Measurements from ENCODE around the gene CTAG1A. TPM values are rescaled to one million over a fixed set of nuclear protein-coding genes. Genes with fewer than 3 reads are reported as not detected.
A peak's percentile ranks its signal among the peaks of the same experiment; 100 is the strongest.

Gene CTAG1A
- total and polyA plus RNA-seq, 9 of the 15 experiments (the other 6 are each of a cell fraction or from before 2014, with no cell fraction given) = 0.32 TPM; not detected in 8

- TF ChIP-seq ARID4B (CRISPR knock-in tag; IDR thresholded peaks at IDR 0.05) (peak; percentile 48; the same call in 1 of the 2 replicates), NCOA1 (IDR thresholded peaks at IDR 0.05; ENCODE audit: low read depth) (0 out of 2 replicates have a peak, but pooled peaks have one; percentile 62), JUND (IDR thresholded peaks at IDR 0.05; ENCODE audit: borderline replicate concordance, low read depth, low read length) (0 out of 2 replicates have a peak, but pooled peaks have one; percentile 27), JUND (tag; IDR thresholded peaks at IDR 0.05; ENCODE audit: borderline replicate concordance, low read depth, low read length) (no peak), POLR2A (conservative IDR thresholded peaks at IDR 0.05) (peak; percentile 78), GABPB2 (CRISPR knock-in tag; conservative IDR thresholded peaks at IDR 0.05) (no peak), SUPT5H (IDR thresholded peaks at IDR 0.05) (peak; percentile 54), ATF1 (CRISPR knock-in tag; IDR thresholded peaks at IDR 0.05) (no peak), ATF1 (tag; IDR thresholded peaks at IDR 0.05) (peak; percentile 74), SRF (CRISPR knock-in tag; IDR thresholded peaks at IDR 0.05) (peak in 1 of 2 experiments; percentile 53; a peak in 1 of 4 replicates), SMAD4 (CRISPR knock-in tag; conservative IDR thresholded peaks at IDR 0.05) (peak; percentile 76), KAT8 (IDR thresholded peaks at IDR 0.05; ENCODE audit: low read depth) (no peak), SPI1 (IDR thresholded peaks at IDR 0.05; ENCODE audit: borderline replicate concordance, low read depth, low read length) (no peak), ARID1B (IDR thresholded peaks at IDR 0.05) (no peak; the same call in 1 of the 2 replicates), CLOCK (CRISPR knock-in tag; IDR thresholded peaks at IDR 0.05; ENCODE audit: borderline replicate concordance) (no peak), U2AF1 (optimal IDR thresholded peaks at IDR 0.05; ENCODE audit: low read depth, low read length) (no peak), KDM5B (IDR thresholded peaks at IDR 0.05; ENCODE audit: insufficient replicate concordance, low read depth, low read length) (peak; percentile 35), POLR2G (IDR thresholded peaks at IDR 0.05; ENCODE audit: low read depth, low read length) (peak; percentile 79)
Measured at GRCh38 chrX:154547245-154548027, 37.5 kb upstream of the CTAG1A start, which contains the start of gene IKBKG (continued).
